ENCODE data around the gene REXO4. TPM values are rescaled to one million over a fixed set of nuclear protein-coding genes. Genes with fewer than 3 reads are reported as not detected.
"Not testable (repeated sequence)": the region's sequence is repeated elsewhere in the genome, so short reads cannot be mapped to it uniquely, and the experiment has no call there.

Gene REXO4
- polyA plus RNA-seq, 3 donors: 14.1 to 18.8 (median 14.5) TPM

GRCh38 chr9:133379153-133380086 lies 38.4 kb downstream of the REXO4 start:
- WGBS, 3 donors: 92 to 96% (median 95%) methylated on average over 14 of the region's 14 CpGs
- H3K27ac ChIP-seq (ENCODE audit: low read depth, low read length): no peak overlapping the region

DNA sequence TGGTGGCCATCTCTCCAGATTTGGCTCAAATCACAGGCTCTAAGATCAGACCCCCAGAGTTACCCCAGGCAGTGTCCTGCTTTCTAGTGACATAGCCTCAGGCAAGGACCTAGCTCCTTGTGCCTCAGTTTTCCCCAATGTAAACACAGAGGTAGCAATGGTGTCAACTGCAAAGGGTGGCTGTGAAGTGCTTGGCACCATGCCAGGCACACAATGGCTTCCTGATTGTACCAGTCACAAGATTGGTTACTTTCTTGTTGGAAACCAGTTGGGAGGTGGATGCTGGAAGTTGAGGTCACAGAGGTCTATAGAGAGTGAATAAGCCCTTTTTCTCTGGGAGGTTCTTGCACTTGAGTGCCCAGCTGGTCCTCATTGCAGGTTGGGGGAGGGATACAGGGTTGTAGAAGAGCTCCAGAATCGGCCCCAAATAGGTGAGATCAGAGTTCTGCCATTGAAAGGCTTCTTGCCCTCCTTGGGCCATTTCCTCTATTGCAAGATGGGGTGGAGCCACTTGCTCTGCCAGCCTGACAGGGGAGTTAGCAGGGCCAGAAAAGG lies 39.3 kb downstream of the REXO4 start:
- H3K27ac ChIP-seq (ENCODE audit: low read depth, low read length): no peak overlapping the region
- WGBS, 3 donors: 66 to 95% (median 71%) methylated on average over 1 of the region's 1 CpG

- 61 to 70% (median 63%) methylated on average over 6 of the region's 6 CpGs for WGBS, 3 donors
- H3K27ac ChIP-seq (ENCODE audit: low read depth, low read length): no peak overlapping the region
Measured at GRCh38 chr9:133377721-133378216, 40.0 kb downstream of the REXO4 start.

GRCh38 chr9:133377280-133377679 lies 40.5 kb downstream of the REXO4 start:
- WGBS, 3 donors: 84 to 91% (median 86%) methylated on average over 14 of the region's 14 CpGs
- not testable (repeated sequence) for H3K27ac ChIP-seq (ENCODE audit: low read depth, low read length)

DNA sequence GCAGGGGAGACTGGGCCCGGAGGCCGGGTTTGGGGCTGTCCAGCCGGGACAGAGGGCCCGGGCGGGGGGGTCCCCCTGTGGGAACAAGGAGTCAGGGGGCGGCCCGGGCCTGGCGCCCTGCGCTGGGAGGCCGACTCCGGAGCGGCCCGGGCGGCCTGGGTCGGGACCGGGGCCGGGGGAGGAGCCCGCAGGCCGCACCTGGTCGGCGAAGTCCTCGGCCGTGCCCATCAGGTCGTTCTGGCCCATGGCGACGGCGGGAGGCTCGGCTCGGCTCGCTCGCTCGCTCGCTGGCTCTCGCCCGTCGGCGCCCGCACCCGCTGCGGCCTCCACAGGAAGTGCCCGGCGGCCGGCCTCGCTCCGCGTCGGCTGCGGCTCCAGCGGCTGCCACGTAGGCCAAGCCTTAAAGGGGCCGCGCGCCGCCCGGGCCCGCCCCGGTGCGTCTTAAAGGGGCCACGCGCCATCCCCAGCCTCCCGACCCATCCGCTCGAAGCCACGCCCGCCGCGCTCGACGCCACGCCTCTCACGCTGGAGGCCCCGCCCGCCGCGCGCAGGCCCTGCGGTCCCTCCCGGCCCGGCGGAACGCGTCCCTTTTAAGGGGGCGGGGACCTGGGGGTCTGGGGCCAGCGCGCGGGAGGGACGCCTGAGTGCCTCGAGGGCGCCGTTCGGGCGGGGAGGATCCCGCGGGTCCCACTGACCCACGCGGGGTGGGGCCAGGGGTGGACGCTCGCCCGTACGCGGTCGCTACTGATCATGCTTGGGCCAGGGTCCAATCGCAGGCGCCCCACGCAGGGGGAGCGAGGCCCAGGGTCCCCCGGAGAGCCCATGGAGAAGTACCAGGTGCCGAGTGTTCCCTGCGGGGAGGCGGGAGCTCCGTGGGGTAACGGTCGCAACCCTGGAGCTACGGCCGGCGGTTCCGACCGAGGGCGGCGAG lies 41.8 kb downstream of the REXO4 start, which contains the start of the genes STKLD1 and SURF4:
TSS of gene STKLD1 (plus strand) at position 643 of the 931 bp plus-strand sequence. CDS start at position 751, 108 bp downstream.
TSS of gene SURF4 (minus strand) at position 337 of the 931 bp plus-strand sequence. CDS start at position 246, 91 bp downstream.
- WGBS, 3 donors: 1% methylated on average over 75 to 120 of the region's 120 CpGs
- H3K27ac ChIP-seq (ENCODE audit: low read depth, low read length): peak within 1 kb of the TSS; percentile 95

- 0% methylated on average over 24 to 39 of the region's 39 CpGs for WGBS, 3 donors
- H3K27ac ChIP-seq (ENCODE audit: low read depth, low read length): peak overlapping the region; percentile 95
Measured at GRCh38 chr9:133375116-133375723, 42.6 kb downstream of the REXO4 start.

DNA sequence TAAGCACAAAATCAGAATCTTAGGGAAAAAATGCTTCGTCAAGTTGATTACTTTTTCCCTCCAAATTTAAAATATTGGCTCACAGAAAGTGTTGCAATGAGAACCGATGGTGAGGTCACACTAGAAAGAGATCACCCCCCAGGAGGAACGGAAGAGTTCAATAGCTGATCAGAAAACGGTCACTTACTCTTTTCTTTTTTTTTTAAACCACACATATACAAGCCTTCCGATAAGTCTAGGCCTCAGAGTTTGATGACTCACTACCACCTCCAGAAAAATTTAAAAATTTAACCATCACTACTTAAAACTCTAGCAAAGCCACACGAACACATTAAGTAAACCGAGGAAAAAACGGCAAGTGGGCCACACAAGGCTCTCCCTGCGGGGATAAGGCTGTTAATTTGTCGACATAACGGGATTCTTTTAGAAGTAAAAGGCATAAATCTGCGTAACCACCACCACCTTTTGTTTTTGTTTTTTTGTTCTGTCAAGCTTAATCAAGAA lies 43.1 kb downstream of the REXO4 start:
- H3K27ac ChIP-seq (ENCODE audit: low read depth, low read length): no peak overlapping the region
- 10 to 11% (median 10%) methylated on average over 12 of the region's 12 CpGs for WGBS, 3 donors

- 52 to 73% (median 62%) methylated on average over 7 of the region's 7 CpGs for WGBS, 3 donors
- H3K27ac ChIP-seq (ENCODE audit: low read depth, low read length): no peak overlapping the region
Measured at GRCh38 chr9:133372144-133372543, 45.7 kb downstream of the REXO4 start.

DNA sequence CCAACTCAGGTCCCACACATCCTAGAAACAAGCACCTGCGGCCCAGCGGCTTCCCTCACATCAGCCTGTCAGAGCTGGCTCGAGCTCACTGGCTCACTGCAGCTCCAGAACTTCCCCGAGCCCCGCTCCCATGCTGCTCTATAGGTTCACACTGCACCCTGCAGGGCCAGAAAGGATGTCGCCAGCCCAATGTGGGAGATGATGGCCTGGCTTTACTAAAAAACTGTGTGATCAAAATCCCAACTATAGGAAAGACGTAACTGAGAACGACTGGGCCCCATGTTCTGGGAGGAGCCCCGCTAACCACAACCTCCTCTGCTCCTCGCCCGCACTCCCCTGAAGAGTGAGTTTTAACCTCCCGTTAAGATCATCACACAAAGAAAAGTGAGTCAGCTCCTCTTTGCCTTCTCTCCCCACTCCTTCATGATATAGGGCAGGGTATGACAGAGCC lies 46.5 kb downstream of the REXO4 start:
- 31 to 56% (median 54%) methylated on average over 12 of the region's 12 CpGs for WGBS, 3 donors
- H3K27ac ChIP-seq (ENCODE audit: low read depth, low read length): no peak overlapping the region

DNA sequence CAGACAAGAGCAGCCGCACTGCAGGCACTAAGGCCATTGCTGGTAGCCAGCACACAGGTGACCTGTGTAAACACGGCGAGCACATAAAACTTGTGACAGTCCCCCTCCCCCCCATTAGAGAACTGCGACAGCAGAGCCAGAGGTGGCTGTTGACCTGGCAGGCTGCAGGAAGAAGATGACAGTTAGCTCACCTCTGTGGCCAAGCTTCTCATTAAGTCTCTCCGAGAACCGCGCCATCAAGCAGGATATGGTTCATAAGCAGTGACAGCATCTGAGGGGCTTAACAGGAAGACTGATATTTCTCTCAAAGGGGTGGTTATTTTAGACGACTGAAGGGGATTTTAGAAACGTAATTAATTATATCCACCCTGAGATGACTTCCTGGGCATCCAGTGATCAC lies 47.1 kb downstream of the REXO4 start:
- H3K27ac ChIP-seq (ENCODE audit: low read depth, low read length): no peak overlapping the region
- WGBS, 3 donors: 33 to 65% (median 55%) methylated on average over 9 of the region's 9 CpGs

- H3K27ac ChIP-seq (ENCODE audit: low read depth, low read length): no peak overlapping the region
- WGBS, 3 donors: 76 to 84% (median 82%) methylated on average over 7 of the region's 7 CpGs
Measured at GRCh38 chr9:133369933-133370332, 47.9 kb downstream of the REXO4 start.

DNA sequence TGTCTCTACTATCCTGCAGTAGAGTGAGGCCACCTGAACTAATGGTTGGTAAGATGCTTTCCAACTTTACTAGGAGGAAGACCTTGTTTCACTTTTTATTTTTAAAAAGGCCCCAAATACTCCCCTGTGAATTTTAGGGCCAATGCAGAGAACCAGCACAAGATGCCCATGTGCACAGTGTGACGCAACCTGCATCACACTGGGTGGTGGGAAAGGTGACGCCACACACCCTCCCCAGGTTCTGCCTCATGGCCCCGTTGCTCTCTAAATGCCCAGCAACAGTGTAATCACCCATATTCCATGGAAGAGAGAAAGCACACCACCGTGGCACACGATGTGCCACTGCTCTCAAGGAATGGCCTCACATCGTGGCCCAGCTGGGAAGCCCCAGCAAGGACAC lies 48.4 kb downstream of the REXO4 start:
- H3K27ac ChIP-seq (ENCODE audit: low read depth, low read length): no peak overlapping the region

GRCh38 chr9:133368249-133368881 lies 49.4 kb downstream of the REXO4 start:
- no peak overlapping the region for H3K27ac ChIP-seq (ENCODE audit: low read depth, low read length)
- 39 to 70% (median 54%) methylated on average over 18 of the region's 18 CpGs for WGBS, 3 donors

More for the DNA sequence above, 48.4 kb downstream of the REXO4 start:
- WGBS, 3 donors: 52 to 75% (median 64%) methylated on average over 6 of the region's 6 CpGs

DNA sequence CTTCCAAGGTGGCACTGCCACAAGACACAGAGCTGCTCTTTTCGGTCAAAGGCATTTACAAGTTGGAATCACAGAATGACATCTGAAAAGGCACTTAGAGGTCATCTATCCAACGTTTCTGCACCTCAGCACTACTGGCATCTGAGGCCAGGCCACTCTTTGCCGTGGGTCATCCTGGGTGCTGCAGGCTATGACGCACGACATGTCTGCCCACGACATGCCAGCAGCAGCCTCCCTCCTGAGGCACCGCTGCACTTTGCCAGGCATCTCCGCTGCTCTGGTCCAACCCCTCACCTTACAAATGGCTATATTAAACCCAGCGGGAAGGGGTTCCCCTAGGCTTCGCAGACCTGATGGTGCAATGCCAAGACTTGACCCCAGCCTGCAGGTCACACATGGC lies 50.0 kb downstream of the REXO4 start:
- no peak overlapping the region for H3K27ac ChIP-seq (ENCODE audit: low read depth, low read length)
- 73 to 86% (median 79%) methylated on average over 10 of the region's 10 CpGs for WGBS, 3 donors

DNA sequence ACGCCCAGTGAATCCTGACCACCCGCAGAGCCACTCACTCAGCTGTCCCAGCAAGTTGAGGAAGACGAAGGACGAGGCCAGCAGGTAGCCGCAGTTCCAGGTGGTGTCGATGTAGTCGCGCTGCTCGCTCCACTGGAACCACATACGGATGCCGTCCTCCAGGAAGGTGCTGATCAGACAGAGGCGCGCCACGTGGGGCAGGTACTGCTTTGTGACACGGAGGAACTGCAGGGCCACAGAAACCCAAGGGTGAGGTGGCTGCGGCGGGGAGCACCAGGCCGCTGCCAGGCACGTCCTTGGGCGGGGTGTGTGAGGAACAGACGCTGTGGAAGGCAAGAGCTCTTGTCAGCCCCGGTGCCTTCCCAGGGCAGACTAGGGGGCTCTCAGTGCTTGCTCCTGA lies 50.6 kb downstream of the REXO4 start:
- 79 to 93% (median 90%) methylated on average over 22 of the region's 22 CpGs for WGBS, 3 donors
- no peak overlapping the region for H3K27ac ChIP-seq (ENCODE audit: low read depth, low read length)

- WGBS, 3 donors: 89 to 94% (median 90%) methylated on average over 11 of the region's 11 CpGs
- H3K27ac ChIP-seq (ENCODE audit: low read depth, low read length): no peak overlapping the region
Measured at GRCh38 chr9:133366435-133366834, 51.4 kb downstream of the REXO4 start.

DNA sequence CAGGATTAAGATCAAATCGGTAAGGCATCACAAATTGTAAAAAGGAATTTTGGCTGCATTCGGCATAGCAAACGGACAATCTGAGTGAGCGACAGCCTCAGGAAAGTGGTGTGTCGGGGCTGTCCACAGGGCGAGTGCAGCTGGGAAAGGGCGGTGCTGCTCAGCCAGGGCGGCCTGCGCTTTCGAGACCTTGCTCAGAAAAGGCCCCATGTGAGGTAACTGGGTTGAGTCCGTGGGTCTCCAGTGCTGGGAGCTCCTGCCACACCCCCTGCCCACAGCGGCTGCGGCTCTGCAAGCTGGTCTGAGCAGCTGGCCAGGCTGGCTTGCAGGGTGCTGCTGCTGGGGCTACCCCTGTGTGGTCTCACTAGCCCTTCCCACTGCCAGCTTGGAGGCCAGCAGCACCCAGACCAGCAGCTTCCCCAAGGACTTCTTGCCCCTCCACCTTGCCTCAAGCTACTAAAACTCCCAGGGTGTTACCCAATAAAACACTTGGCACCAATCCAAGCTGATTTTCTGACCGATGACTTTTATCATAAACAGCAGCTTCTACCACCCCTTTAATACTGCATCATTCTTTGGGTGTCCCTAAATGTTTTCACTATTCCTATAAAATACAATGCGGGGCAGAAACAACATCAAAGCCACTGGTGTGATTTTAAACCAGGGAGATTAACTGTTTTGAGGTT lies 55.3 kb downstream of the REXO4 start:
- H3K27ac ChIP-seq (ENCODE audit: low read depth, low read length): no peak overlapping the region
- WGBS, 3 donors: 84 to 87% (median 86%) methylated on average over 15 of the region's 15 CpGs

Data from adipose tissue (tissue), 3 donors.